ENCODE data around the gene SPPL3.

SPPL3 gene

DNA sequence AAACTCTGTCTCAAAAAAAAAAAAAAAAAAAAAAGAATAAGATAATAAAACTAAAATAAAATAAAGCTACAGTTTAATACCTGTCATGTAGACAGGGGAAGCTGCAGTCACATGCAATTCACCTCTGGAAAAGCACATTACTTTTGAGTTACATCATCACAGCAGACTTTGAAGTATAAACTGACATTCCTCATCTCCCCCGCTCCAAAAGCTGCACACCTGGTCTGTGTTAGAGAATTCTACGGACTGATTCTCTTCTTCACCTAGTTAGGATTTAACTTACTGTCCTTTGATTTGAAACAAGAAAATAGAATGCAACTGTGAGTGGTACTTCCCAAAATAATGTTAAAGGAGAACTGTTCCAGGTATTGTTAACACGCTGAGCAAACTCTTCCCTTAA, 25.1 kb downstream of the SPPL3 start (continued):
- TF ChIP-seq ZNF548 (tag by site-specific recombination; IDR thresholded peaks at IDR 0.05), result no peak
- TF ChIP-seq ZBTB20 (tag by site-specific recombination; IDR thresholded peaks at IDR 0.05), result no peak
- TF ChIP-seq MZF1 (tag by site-specific recombination; IDR thresholded peaks at IDR 0.05; ENCODE audit: borderline replicate concordance), result no peak
- TF ChIP-seq, protein P1, sequence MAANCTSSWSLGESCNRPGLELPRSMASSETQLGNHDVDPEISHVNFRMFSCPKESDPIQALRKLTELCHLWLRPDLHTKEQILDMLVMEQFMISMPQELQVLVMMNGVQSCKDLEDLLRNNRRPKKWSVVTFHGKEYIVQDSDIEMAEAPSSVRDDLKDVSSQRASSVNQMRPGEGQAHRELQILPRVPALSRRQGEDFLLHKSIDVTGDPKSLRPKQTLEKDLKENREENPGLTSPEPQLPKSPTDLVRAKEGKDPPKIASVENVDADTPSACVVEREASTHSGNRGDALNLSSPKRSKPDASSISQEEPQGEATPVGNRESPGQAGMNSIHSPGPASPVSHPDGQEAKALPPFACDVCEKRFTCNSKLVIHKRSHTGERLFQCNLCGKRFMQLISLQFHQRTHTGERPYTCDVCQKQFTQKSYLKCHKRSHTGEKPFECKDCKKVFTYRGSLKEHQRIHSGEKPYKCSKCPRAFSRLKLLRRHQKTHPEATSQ (tag by site-specific recombination; IDR thresholded peaks at IDR 0.05), result no peak
- TF ChIP-seq ZNF658 (tag by site-specific recombination; IDR thresholded peaks at IDR 0.05), result no peak

DNA sequence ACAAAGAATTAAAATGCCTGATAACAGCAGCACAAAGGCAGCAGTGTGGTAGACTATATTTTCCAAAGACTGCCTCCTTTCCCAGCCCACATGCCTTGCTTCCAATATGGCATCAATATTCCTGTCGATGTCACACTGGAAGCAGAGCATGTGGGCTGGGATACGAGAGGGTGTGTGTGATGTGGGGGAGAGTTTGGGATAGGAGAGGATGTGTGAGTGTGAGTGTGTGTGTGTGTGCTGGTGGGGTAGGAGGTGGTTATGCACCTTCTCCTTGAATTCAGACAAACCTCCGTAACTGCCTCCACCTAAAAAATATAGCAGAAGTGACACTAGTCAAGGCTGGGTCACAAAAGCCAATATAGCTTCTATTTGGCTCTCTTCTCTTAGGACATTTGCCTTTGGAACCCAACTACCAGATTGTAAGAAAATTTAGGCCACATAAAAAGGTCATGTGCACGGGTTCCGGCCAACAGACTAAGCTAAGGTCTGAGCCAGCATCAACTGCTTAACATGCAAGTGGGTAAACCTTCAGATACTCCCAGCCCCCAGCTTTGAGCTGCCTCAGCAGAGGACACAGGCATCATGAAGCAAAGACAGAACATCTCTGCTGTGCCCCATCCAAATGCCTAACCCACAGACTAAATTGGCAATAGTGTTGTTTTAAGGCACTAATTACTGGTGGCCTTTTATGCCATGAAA, 29.5 kb downstream of the SPPL3 start:
- no peaks in the 10 kb centered on the region; the same call in 1 of the 2 replicates for H3K4me1 ChIP-seq (ENCODE audit: control insufficient read depth, insufficient read depth, low read length)
- ChIA-PET POLR2A (no interaction called here), CTCF (no interaction called here)
- no peak overlapping the region for H3K27ac ChIP-seq (ENCODE audit: extremely low read depth, low read depth, low read length)
- peak; percentile 53; the same call in 1 of the 2 replicates for TF ChIP-seq ZNF600 (tag by site-specific recombination; IDR thresholded peaks at IDR 0.05)
- no peak for TF ChIP-seq ZNF121 (tag by site-specific recombination; IDR thresholded peaks at IDR 0.05)
- peak; percentile 94 for TF ChIP-seq EGR2 (tag by site-specific recombination; IDR thresholded peaks at IDR 0.05; ENCODE audit: low read depth)
- TF ChIP-seq WT1 (tag by site-specific recombination; IDR thresholded peaks at IDR 0.05), result no peak
- TF ChIP-seq PRDM1 (tag by site-specific recombination; IDR thresholded peaks at IDR 0.05), result no peak
- no peak for TF ChIP-seq ZNF175 (tag by site-specific recombination; IDR thresholded peaks at IDR 0.05)
- no peak for TF ChIP-seq ZNF701 (tag by site-specific recombination; IDR thresholded peaks at IDR 0.05)
- TF ChIP-seq, protein P2, sequence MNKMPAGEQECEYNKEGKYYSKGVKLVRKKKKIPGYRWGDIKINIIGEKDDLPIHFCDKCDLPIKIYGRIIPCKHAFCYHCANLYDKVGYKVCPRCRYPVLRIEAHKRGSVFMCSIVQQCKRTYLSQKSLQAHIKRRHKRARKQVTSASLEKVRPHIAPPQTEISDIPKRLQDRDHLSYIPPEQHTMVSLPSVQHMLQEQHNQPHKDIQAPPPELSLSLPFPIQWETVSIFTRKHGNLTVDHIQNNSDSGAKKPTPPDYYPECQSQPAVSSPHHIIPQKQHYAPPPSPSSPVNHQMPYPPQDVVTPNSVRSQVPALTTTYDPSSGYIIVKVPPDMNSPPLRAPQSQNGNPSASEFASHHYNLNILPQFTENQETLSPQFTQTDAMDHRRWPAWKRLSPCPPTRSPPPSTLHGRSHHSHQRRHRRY (tag by site-specific recombination; IDR thresholded peaks at IDR 0.05), result no peak
- no peak for TF ChIP-seq ZNF76 (tag by site-specific recombination; IDR thresholded peaks at IDR 0.05; ENCODE audit: borderline replicate concordance, low read depth)
- TF ChIP-seq ZNF169 (tag by site-specific recombination; IDR thresholded peaks at IDR 0.05), result no peak
- TF ChIP-seq ZBTB8A (tag by site-specific recombination; IDR thresholded peaks at IDR 0.05), result no peak
- TF ChIP-seq, protein P3, sequence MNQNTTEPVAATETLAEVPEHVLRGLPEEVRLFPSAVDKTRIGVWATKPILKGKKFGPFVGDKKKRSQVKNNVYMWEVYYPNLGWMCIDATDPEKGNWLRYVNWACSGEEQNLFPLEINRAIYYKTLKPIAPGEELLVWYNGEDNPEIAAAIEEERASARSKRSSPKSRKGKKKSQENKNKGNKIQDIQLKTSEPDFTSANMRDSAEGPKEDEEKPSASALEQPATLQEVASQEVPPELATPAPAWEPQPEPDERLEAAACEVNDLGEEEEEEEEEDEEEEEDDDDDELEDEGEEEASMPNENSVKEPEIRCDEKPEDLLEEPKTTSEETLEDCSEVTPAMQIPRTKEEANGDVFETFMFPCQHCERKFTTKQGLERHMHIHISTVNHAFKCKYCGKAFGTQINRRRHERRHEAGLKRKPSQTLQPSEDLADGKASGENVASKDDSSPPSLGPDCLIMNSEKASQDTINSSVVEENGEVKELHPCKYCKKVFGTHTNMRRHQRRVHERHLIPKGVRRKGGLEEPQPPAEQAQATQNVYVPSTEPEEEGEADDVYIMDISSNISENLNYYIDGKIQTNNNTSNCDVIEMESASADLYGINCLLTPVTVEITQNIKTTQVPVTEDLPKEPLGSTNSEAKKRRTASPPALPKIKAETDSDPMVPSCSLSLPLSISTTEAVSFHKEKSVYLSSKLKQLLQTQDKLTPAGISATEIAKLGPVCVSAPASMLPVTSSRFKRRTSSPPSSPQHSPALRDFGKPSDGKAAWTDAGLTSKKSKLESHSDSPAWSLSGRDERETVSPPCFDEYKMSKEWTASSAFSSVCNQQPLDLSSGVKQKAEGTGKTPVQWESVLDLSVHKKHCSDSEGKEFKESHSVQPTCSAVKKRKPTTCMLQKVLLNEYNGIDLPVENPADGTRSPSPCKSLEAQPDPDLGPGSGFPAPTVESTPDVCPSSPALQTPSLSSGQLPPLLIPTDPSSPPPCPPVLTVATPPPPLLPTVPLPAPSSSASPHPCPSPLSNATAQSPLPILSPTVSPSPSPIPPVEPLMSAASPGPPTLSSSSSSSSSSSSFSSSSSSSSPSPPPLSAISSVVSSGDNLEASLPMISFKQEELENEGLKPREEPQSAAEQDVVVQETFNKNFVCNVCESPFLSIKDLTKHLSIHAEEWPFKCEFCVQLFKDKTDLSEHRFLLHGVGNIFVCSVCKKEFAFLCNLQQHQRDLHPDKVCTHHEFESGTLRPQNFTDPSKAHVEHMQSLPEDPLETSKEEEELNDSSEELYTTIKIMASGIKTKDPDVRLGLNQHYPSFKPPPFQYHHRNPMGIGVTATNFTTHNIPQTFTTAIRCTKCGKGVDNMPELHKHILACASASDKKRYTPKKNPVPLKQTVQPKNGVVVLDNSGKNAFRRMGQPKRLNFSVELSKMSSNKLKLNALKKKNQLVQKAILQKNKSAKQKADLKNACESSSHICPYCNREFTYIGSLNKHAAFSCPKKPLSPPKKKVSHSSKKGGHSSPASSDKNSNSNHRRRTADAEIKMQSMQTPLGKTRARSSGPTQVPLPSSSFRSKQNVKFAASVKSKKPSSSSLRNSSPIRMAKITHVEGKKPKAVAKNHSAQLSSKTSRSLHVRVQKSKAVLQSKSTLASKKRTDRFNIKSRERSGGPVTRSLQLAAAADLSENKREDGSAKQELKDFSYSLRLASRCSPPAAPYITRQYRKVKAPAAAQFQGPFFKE (tag by site-specific recombination; IDR thresholded peaks at IDR 0.05; ENCODE audit: borderline replicate concordance), result no peak
- TF ChIP-seq ZNF473 (tag by site-specific recombination; IDR thresholded peaks at IDR 0.05), result no peak
- TF ChIP-seq ZFHX2 (tag by site-specific recombination; conservative IDR thresholded peaks at IDR 0.05), result peak; percentile 85
- no peak overlapping the region for H3K4me3 ChIP-seq (ENCODE audit: low read depth, low read length)
- no peaks in the 10 kb centered on the region for H3K9me3 ChIP-seq (ENCODE audit: control insufficient read depth, insufficient read depth, low read depth, low read length)
- no peaks in the 10 kb centered on the region; a peak in 1 of 3 replicates for H3K36me3 ChIP-seq (ENCODE audit: control insufficient read depth in 2 of 2, insufficient read depth in 1 of 2, low read length in 2 of 2)

All from HEK293 (cell line).